ENCODE measurements around the gene EEF2. TPM values are rescaled to one million over a fixed set of nuclear protein-coding genes. Genes with fewer than 3 reads are reported as not detected.

Gene EEF2
- total and polyA plus RNA-seq, 2 of the 4 experiments (the other 2 are of a cell fraction): 1,505 to 2,161 TPM

DNA sequence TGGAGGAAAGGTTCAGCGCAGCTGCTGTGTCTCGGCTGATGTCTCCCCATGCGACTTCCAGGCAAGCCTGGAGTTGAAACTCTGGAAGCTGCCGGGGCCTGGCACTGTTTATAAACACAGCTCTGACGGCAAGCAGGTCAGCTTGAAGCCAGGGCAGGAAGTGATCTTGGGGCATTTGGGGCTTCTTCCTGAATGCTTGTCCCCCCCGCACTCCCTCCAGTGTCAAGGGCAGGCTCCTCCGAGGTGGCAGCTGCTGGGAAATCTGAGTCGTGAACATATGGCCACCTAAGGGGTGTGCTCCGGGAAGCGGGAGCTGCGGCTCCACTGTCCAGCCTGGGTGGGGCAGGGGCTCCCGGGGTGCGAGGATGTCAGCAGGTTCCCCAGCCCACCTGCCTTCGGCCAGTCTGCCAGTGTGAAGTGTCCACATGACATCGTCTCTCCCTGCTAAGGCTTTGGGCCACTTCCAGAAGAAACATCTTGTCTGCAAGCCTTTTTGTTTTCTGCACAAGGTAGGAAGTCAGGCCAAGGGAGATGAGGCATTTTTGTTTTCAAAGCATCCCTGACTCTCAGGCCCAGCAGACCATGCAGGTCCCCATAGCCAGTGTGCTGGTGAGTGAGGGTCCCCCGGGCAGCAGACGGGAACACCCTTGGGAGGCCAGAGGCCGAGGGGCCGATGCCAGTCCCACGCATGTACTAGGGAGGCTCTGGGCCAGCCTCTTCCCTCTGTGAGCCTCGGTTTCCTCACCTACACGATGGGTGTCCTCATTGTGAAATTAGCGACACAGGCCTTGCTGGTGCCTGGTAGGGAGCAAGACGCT, 24.9 kb upstream of the EEF2 start:
- Histone ChIP-seq H3K27ac (ENCODE audit: insufficient read depth, low read length) (peak overlapping the region; percentile 17; the same call in 1 of the 2 replicates), H3K56ac (ENCODE audit: extremely low read depth, insufficient read depth, low read length) (no peak overlapping the region), H3K4me3 (ENCODE audit: insufficient read depth, low read depth, low read length) (no peak overlapping the region), H3K18ac (ENCODE audit: low read depth, low read length) (no peak overlapping the region), H3K23ac (ENCODE audit: low read depth, low read length) (peak overlapping the region; percentile 15; the same call in 1 of the 2 replicates), H4K5ac (ENCODE audit: low read depth, low read length) (no peak overlapping the region), H3K4ac (ENCODE audit: low read depth, low read length) (no peak overlapping the region), H4K8ac (ENCODE audit: low read depth in 2 of 2, low read length in 2 of 2) (no peak overlapping the region), H3K4me1 (ENCODE audit: control insufficient read depth, insufficient read depth, low read length) (peaks cover 24% of the 10 kb centered on the region), H3K79me1 (ENCODE audit: low read depth in 1 of 2, low read length in 2 of 2) (peaks cover 33 to 78% of the 10 kb centered on the region in 2 experiments), H3K9me3 (ENCODE audit: control insufficient read depth, insufficient read depth, low read length) (no peaks in the 10 kb centered on the region), H3K14ac (replicated peaks; ENCODE audit: low read depth, low read length) (no peak overlapping the region), H4K91ac (ENCODE audit: insufficient read depth, low read depth, low read length) (no peak overlapping the region), H3K27me3 (ENCODE audit: control insufficient read depth, insufficient read depth, low read length) (no peaks in the 10 kb centered on the region), H2BK5ac (ENCODE audit: low read depth, low read length, poor library complexity, severe bottlenecking) (peak overlapping the region; percentile 14), H2AK9ac (replicated peaks; ENCODE audit: low read depth, low read length, poor library complexity) (peak overlapping the region; percentile 33), H3K36me3 (ENCODE audit: control insufficient read depth, insufficient read depth, low read length) (peaks cover 24% of the 10 kb centered on the region), H3K9ac (ENCODE audit: low read depth, low read length) (0 out of 2 replicates have a peak overlapping the region, but pooled peaks have one; percentile 20), H2AK5ac (ENCODE audit: low read depth, low read length) (no peak overlapping the region), H3K9me1 (ENCODE audit: insufficient read depth, low read length) (no peaks in the 10 kb centered on the region), H4K20me1 (ENCODE audit: insufficient read depth, low read length) (peaks cover 72% of the 10 kb centered on the region), H2BK15ac (ENCODE audit: low read depth, low read length) (no peak overlapping the region), H2BK20ac (ENCODE audit: low read depth, low read length) (no peak overlapping the region), H2BK120ac (ENCODE audit: low read depth, low read length) (no peak overlapping the region), H3K4me2 (ENCODE audit: low read depth, low read length) (peak overlapping the region; percentile 100), H2AFZ (replicated peaks; ENCODE audit: low read length, poor library complexity) (no peak overlapping the region)
- in situ Hi-C loops (cut with MboI; ENCODE audit: low sequenced_read_pairs) (no loop called here), intact Hi-C loops (cut with micrococcal nuclease) (no loop called here), dilution Hi-C loops (cut with HindIII; ENCODE audit: low sequenced_read_pairs, unreplicated experiment) (no loop called here)
- ChIA-PET CTCF (no interaction called here), POLR2A (ENCODE audit: unreplicated experiment) (no interaction called here)
- WGBS, 2 experiments (ENCODE audit: extremely low coverage in 2 of 2, insufficient read length in 1 of 2): 56% methylated on average over 8 of the region's 24 CpGs; no CpG with 5 or more reads in 1 of the 2 experiments
- peak; percentile 8 for ATAC-seq (ENCODE audit: low read depth)
- TF ChIP-seq MXI1 (IDR thresholded peaks at IDR 0.05; ENCODE audit: borderline replicate concordance, low read depth, low read length) (peak; percentile 58; the same call in 1 of the 2 replicates), CTCF (conservative IDR thresholded peaks at IDR 0.05; ENCODE audit: low read depth, low read length) (no peak), MAFK (IDR thresholded peaks at IDR 0.05; ENCODE audit: low read depth, low read length) (no peak), FOS (IDR thresholded peaks at IDR 0.05; ENCODE audit: low read depth, low read length) (no peak)
- DNase-seq: peak; percentile 46
- no TSS peak for BruUV-seq (replicated peaks)
